ENCODE results near the gene LLCFC1. TPM values are rescaled to one million over a fixed set of nuclear protein-coding genes. Genes with fewer than 3 reads are reported as not detected.
"Not testable (repeated sequence)": the region's sequence is repeated elsewhere in the genome, so short reads cannot be mapped to it uniquely, and the experiment has no call there.

The LLCFC1 gene
- total RNA-seq, 2 experiments from 2014 or later, result not detected

- no peak overlapping the region for H3K4me3 Mint-ChIP-seq
- no peaks in the 10 kb centered on the region for H3K36me3 Mint-ChIP-seq
- CTCF ChIA-PET, result interaction anchor here (1.6 kb wide), 1 partner anchor 42 kb away, joined by 5 read pairs; no protein-coding TSS in a partner anchor
- ATAC-seq (no peak), DNase-seq (no peak)
- H3K27ac Mint-ChIP-seq, result no peak overlapping the region
- H3K9me3 Mint-ChIP-seq (ENCODE audit: low read depth), result no peaks in the 10 kb centered on the region
- peaks cover 22% of the 10 kb centered on the region for H3K27me3 Mint-ChIP-seq
- H3K4me1 Mint-ChIP-seq, result peaks cover 2% of the 10 kb centered on the region
These were observed 22.3 kb downstream of the LLCFC1 start for GRCh38 chr7:142961595-142961972.

GRCh38 chr7:142961973-142962926, 23.0 kb downstream of the LLCFC1 start, which contains the start of gene KEL:
TSS of gene KEL (minus strand) at chr7:142962363. CDS start at chr7:142962206, 157 bp downstream.
- H3K4me1 Mint-ChIP-seq, result no peaks in the 10 kb centered on the region
- ATAC-seq, result no peak
- H3K4me3 Mint-ChIP-seq, result no peak within 1 kb of the TSS
- DNase-seq, result no peak
- H3K9me3 Mint-ChIP-seq (ENCODE audit: low read depth), result no peaks in the 10 kb centered on the region
- CTCF ChIA-PET, result no interaction called here
- no peaks in the 10 kb centered on the region for H3K36me3 Mint-ChIP-seq
- H3K27ac Mint-ChIP-seq, result no peak within 1 kb of the TSS
- H3K27me3 Mint-ChIP-seq, result peaks cover 22% of the 10 kb centered on the region

GRCh38 chr7:142962991-142963390, 23.7 kb downstream of the LLCFC1 start:
- Mint-ChIP-seq H3K27ac (no peak overlapping the region), H3K4me3 (no peak overlapping the region), H3K4me1 (no peaks in the 10 kb centered on the region), H3K27me3 (peaks cover 22% of the 10 kb centered on the region), H3K9me3 (ENCODE audit: low read depth) (no peaks in the 10 kb centered on the region), H3K36me3 (no peaks in the 10 kb centered on the region)
- CTCF ChIA-PET, result no interaction called here
- no peak for DNase-seq
- no peak for ATAC-seq

- CTCF ChIA-PET, result no interaction called here
- Mint-ChIP-seq H3K4me1 (no peaks in the 10 kb centered on the region), H3K9me3 (ENCODE audit: low read depth) (no peaks in the 10 kb centered on the region), H3K27ac (no peak overlapping the region), H3K27me3 (peaks cover 24% of the 10 kb centered on the region), H3K4me3 (no peak overlapping the region), H3K36me3 (no peaks in the 10 kb centered on the region)
- DNase-seq (no peak), ATAC-seq (no peak)
These were observed 24.7 kb downstream of the LLCFC1 start for GRCh38 chr7:142963993-142964392.

- CTCF ChIA-PET, result interaction anchor here (1.4 kb wide), 1 partner anchor 250 kb away, joined by 4 read pairs; no protein-coding TSS in a partner anchor
- Mint-ChIP-seq H3K4me1 (no peaks in the 10 kb centered on the region), H3K4me3 (no peak overlapping the region), H3K36me3 (no peaks in the 10 kb centered on the region), H3K27me3 (peaks cover 25% of the 10 kb centered on the region), H3K27ac (no peak overlapping the region), H3K9me3 (ENCODE audit: low read depth) (no peaks in the 10 kb centered on the region)
- no peak for DNase-seq
- ATAC-seq, result no peak
These were observed 25.4 kb downstream of the LLCFC1 start for GRCh38 chr7:142964502-142965246.

GRCh38 chr7:142968229-142968628, 28.9 kb downstream of the LLCFC1 start:
- ATAC-seq (no peak), DNase-seq (no peak)
- Mint-ChIP-seq H3K27me3 (peaks cover 28% of the 10 kb centered on the region), H3K9me3 (ENCODE audit: low read depth) (no peaks in the 10 kb centered on the region), H3K4me3 (no peak overlapping the region), H3K4me1 (no peaks in the 10 kb centered on the region), H3K36me3 (no peaks in the 10 kb centered on the region), H3K27ac (no peak overlapping the region)
- CTCF ChIA-PET, result no interaction called here

- CTCF ChIA-PET, result interaction anchor here (0.6 kb wide), 1 partner anchor 337 kb away, joined by 3 read pairs; no protein-coding TSS in a partner anchor
- H3K27ac Mint-ChIP-seq, result no peak overlapping the region
- peaks cover 27% of the 10 kb centered on the region for H3K27me3 Mint-ChIP-seq
- H3K36me3 Mint-ChIP-seq, result no peaks in the 10 kb centered on the region
- no peak overlapping the region for H3K4me3 Mint-ChIP-seq
- DNase-seq (no peak), ATAC-seq (no peak)
- no peaks in the 10 kb centered on the region for H3K9me3 Mint-ChIP-seq (ENCODE audit: low read depth)
- no peaks in the 10 kb centered on the region for H3K4me1 Mint-ChIP-seq
These were observed 29.9 kb downstream of the LLCFC1 start for GRCh38 chr7:142969183-142969582.

GRCh38 chr7:142974626-142975025, 35.3 kb downstream of the LLCFC1 start:
- DNase-seq (no peak), ATAC-seq (no peak)
- CTCF ChIA-PET, result interaction anchor here (0.6 kb wide), 1 partner anchor 53 kb away, joined by 3 read pairs; no protein-coding TSS in a partner anchor
- no peaks in the 10 kb centered on the region for H3K9me3 Mint-ChIP-seq (ENCODE audit: low read depth)
- no peak overlapping the region for H3K27ac Mint-ChIP-seq
- no peaks in the 10 kb centered on the region for H3K4me1 Mint-ChIP-seq
- H3K36me3 Mint-ChIP-seq, result no peaks in the 10 kb centered on the region
- H3K4me3 Mint-ChIP-seq, result no peak overlapping the region
- H3K27me3 Mint-ChIP-seq, result peaks cover 17% of the 10 kb centered on the region

GRCh38 chr7:142978402-142978801, 39.1 kb downstream of the LLCFC1 start:
- DNase-seq; ATAC-seq; H3K9me3 Mint-ChIP-seq (ENCODE audit: low read depth); CTCF ChIA-PET; H3K4me1 Mint-ChIP-seq; H3K27ac Mint-ChIP-seq; H3K4me3 Mint-ChIP-seq; H3K36me3 Mint-ChIP-seq: not testable (repeated sequence)
- peaks cover 27% of the 10 kb centered on the region for H3K27me3 Mint-ChIP-seq

- ATAC-seq (no peak), DNase-seq (no peak)
- Mint-ChIP-seq H3K27me3 (peaks cover 26% of the 10 kb centered on the region), H3K9me3 (ENCODE audit: low read depth) (no peaks in the 10 kb centered on the region), H3K4me1 (no peaks in the 10 kb centered on the region), H3K27ac (no peak overlapping the region), H3K36me3 (peaks cover 1% of the 10 kb centered on the region), H3K4me3 (no peak overlapping the region)
- CTCF ChIA-PET, result no interaction called here
These were observed 44.5 kb downstream of the LLCFC1 start for GRCh38 chr7:142983825-142984224.

- peaks cover 1% of the 10 kb centered on the region for H3K36me3 Mint-ChIP-seq
- no peak for DNase-seq
- H3K27ac Mint-ChIP-seq, result no peak overlapping the region
- no peaks in the 10 kb centered on the region for H3K4me1 Mint-ChIP-seq
- no peaks in the 10 kb centered on the region for H3K9me3 Mint-ChIP-seq (ENCODE audit: low read depth)
- peaks cover 26% of the 10 kb centered on the region for H3K27me3 Mint-ChIP-seq
- no peak for ATAC-seq
- no peak overlapping the region for H3K4me3 Mint-ChIP-seq
- CTCF ChIA-PET, result no interaction called here
These were observed 45.0 kb downstream of the LLCFC1 start for GRCh38 chr7:142984297-142984696.

Measured in activated CD8-positive, alpha-beta memory T cell treated with anti-CD3 and anti-CD28 coated beads, Interleukin-2, amount 10 ng/mL, durations not matched to agents 7 days and 5 days (primary cell).